GM19239 (cell line): ENCODE results near the gene ANO7.
A peak's percentile ranks its signal among the peaks of the same experiment; 100 is the strongest.

Experiments used
- DNase-seq: peaks from one replicate; pipeline ENCODE4 v3.0.0; 2011; ENCODE audit warnings: low spot score; ENCODE audit not compliant: insufficient read length
- FAIRE-seq: peaks from 2 replicates; lab custom pipeline; 2011; peaks lifted over from hg19 to GRCh38; lab: Jason Lieb, UNC

ANO7 gene

GRCh38 chr2:241239552-241240202 is 51.2 kb downstream of the ANO7 start:
- DNase-seq (no peak), FAIRE-seq (no peak)

- FAIRE-seq (no peak), DNase-seq (no peak)
Measured at GRCh38 chr2:241240320-241241004, 52.0 kb downstream of the ANO7 start.

DNA sequence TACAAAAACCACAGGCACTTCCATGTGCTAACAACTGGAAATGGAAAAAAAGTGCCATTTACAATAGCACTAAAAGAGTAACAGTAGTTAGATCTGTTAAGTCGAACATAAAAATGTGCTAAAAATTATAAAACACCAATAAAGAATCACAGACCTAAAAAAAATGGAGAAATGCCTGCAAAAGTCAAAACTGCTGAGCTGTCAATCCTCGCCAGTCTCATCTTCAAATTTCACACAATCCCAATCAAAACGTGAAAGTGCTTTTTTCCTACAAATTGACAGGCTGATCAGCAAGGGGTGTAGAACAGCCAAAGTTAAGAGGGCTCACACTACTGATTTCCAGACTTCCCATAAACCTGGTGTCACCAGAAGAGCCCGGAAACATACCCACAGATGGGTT is 53.2 kb downstream of the ANO7 start:
- FAIRE-seq (no peak), DNase-seq (no peak)

- DNase-seq = no peak
- FAIRE-seq = no peak
Measured at GRCh38 chr2:241242306-241242705, 53.8 kb downstream of the ANO7 start.

DNA sequence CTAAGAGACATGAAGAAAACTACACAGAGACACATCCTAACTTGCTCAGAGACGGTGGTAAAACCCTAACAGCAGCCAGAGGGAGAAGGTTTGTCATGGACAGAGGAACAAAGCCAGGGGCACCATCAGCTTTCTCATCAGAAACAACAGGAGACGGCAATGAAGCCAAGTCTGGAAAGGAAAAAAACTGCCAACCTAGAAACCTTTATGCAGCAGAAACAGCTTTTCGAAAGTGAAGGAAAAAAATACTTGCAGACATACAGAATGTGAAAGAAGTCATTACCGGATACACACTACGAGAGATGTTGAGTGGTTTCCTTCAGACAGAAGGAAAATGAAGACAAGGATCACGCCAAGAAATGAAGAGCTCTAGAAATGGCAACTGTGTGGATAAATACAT is 55.9 kb downstream of the ANO7 start:
- DNase-seq (no peak), FAIRE-seq (no peak)

GRCh38 chr2:241248289-241248688 is 59.8 kb downstream of the ANO7 start:
- FAIRE-seq (no peak), DNase-seq (no peak)

DNA sequence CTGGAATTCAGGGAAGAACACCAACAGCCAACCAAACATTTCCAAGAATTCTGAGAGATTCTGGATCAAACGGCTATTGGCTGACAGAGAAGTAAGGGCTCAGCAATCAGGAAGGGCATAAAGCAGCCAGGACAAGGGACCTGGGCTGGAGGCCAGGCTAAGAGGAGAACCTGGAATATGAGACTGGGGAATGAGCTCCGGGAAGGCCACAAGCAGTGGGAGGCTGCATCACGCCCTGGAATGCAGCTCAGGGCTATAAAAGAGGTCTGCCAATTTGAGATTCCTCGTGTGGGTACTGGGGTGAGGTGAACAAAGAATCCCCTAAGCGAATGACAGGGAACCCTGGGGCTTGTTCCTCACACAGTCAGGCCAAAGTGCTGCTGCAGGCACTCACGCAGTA is 60.4 kb downstream of the ANO7 start:
- FAIRE-seq (no peak), DNase-seq (no peak)

GRCh38 chr2:241249654-241250053 is 61.2 kb downstream of the ANO7 start:
- DNase-seq = no peak
- FAIRE-seq = no peak

DNA sequence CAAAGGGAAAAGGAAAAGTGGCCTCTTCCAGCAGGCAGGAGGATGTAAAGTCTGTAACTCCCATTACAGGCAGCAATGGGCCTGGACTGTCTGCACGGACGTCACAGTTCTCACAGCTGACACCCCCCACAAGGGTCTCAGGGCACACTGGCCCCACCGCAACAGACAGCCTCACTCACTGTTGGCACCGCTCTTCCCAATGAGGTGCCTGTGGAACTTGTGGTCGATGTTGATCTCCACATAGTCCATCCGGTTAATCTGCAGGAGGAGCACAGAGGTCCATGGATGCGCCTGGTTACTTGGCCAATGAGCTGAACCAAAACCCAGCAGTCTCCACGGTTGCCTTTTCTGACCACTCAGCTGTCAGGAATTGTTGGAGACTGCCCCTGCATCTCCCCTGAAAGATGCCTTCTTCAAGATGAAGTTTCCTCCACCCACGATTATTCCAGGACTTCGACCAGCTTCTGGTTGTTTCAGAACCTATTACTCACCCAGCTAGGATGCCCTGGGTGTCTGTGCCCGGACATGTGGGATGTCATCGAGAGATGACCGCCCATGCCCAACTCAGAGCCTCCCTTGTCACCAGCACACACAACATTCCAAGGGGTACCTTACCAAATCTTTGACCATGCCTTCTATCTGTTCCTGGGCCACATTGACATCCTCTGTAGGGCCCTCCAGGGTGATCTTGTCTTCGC is 64.5 kb downstream of the ANO7 start:
- DNase-seq (no peak), FAIRE-seq (no peak)

- no peak for FAIRE-seq
Measured at GRCh38 chr2:241254904-241255351, 66.5 kb downstream of the ANO7 start.

GRCh38 chr2:241255542-241256167 is 67.2 kb downstream of the ANO7 start:
- FAIRE-seq = no peak

More at GRCh38 chr2:241254904-241255351, 66.5 kb downstream of the ANO7 start:
- DNase-seq = no peak

GRCh38 chr2:241256168-241256545 is 67.7 kb downstream of the ANO7 start:
- FAIRE-seq (no peak), DNase-seq (no peak)

More at GRCh38 chr2:241255542-241256167, 67.2 kb downstream of the ANO7 start:
- no peak for DNase-seq

DNA sequence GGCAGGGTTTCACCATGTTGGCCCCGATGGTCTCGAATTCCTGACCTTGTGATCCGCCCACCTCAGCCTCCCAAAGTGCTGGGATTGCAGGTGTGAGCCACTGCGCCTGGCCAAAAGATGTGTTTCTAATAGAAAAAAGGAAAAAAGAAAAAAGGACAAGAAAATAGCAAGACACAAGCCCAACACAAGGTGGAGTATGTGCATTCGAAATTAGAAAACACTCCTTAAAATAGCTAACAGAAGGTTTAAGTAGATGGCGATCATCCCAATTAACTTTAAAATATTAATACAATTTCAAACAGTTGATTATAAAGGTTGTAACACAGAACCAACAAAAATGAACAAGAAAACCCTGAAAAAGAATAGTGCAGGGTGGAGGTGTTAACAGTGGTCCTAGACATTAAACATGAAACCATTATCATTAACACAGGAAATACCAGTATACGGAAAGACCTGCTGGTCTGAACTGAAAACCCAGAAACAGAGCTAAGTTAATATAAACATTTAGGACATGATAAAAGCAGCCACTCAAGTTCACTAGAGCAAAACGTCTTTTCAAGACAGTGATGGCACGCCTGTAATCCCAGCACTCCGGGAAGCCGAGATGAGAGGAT is 69.0 kb downstream of the ANO7 start:
- no peak for FAIRE-seq

GRCh38 chr2:241258505-241259280 is 70.2 kb downstream of the ANO7 start:
- DNase-seq (no peak), FAIRE-seq (peak; percentile 37)

More for the DNA sequence above, 69.0 kb downstream of the ANO7 start:
- no peak for DNase-seq

GRCh38 chr2:241260911-241261310 is 72.4 kb downstream of the ANO7 start:
- FAIRE-seq (no peak), DNase-seq (no peak)

DNA sequence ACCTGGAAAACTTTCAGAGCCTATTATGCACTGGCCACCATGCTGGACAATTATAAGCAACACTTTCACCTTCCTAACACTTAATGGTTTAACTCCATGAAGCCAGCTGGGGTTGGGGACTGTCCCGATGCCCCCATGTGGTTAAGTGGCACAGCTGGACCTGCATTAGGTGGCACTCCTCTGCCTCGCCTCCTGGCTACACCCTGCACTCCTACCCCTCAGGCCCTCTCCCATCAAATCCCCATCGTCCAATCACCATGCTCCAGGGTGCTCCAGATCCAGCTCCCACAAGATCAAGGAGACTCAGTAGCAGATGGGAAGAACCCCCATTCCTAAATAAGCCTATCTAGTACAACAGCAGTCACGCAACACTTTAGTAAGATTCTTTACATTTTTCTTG is 73.2 kb downstream of the ANO7 start:
- no peak for FAIRE-seq
- DNase-seq = no peak

GRCh38 chr2:241263061-241263460 is 74.6 kb downstream of the ANO7 start:
- DNase-seq (no peak), FAIRE-seq (no peak)

GRCh38 chr2:241265506-241265905 is 77.0 kb downstream of the ANO7 start:
- FAIRE-seq = no peak

DNA sequence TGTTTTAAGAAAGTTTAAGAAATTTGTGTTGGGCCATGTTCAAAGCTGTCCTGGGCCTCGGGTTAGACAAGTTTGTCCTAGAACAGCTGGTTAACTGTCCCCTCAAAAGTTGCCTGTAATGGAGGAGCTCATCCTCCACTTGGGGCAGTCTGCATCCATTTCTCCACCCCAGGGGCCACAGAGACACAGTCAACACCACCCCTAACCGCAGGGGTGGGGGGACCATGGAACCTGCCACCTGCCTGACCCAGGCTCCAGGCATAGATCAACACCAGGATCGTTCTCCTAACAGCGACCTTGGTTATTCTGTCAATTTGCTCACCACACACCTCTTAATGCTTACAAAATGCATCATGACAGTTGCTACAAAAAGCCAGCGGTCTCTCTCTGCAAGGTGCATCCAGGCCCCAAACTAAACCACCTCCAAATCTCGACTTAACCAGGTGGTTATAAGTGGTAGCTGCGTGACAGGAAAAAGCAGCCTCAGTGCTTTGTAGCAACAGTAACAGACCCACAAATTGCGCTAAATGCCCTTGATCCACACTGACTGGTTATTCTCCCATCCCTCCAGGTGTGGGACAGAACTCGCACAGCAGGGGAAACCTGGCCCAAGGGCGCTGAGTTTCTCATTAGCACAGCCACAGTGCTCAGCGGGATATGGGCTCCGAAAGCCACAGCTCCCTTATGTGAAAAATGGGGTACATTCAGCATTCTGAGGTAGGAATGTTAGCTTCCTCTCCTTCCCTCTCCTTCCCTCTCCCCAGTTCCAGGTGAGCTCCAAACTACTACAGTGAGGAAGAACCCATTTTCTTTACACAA is 79.0 kb downstream of the ANO7 start:
- DNase-seq = no peak
- no peak for FAIRE-seq

More at GRCh38 chr2:241265506-241265905, 77.0 kb downstream of the ANO7 start:
- DNase-seq = no peak
